ENCODE measurements around the gene UBAP2L.

Gene UBAP2L

GRCh38 chr1:154236855-154237254 lies 16.1 kb downstream of the UBAP2L start:
- DNase-seq (ENCODE audit: low read depth) = no peak
- no peak for TF ChIP-seq CTCF (conservative IDR thresholded peaks at IDR 0.05; ENCODE audit: low read depth, low read length)
- H3K4me3 ChIP-seq (ENCODE audit: low read length) = no peak overlapping the region

GRCh38 chr1:154237435-154237834 lies 16.7 kb downstream of the UBAP2L start:
- TF ChIP-seq CTCF (conservative IDR thresholded peaks at IDR 0.05; ENCODE audit: low read depth, low read length) = no peak
- DNase-seq (ENCODE audit: low read depth) = no peak
- H3K4me3 ChIP-seq (ENCODE audit: low read length) = no peak overlapping the region

- TF ChIP-seq CTCF (conservative IDR thresholded peaks at IDR 0.05; ENCODE audit: low read depth, low read length) = no peak
- DNase-seq (ENCODE audit: low read depth) = no peak
- H3K4me3 ChIP-seq (ENCODE audit: low read length) = no peak overlapping the region
Observed at GRCh38 chr1:154237880-154238506, 17.2 kb downstream of the UBAP2L start.

DNA sequence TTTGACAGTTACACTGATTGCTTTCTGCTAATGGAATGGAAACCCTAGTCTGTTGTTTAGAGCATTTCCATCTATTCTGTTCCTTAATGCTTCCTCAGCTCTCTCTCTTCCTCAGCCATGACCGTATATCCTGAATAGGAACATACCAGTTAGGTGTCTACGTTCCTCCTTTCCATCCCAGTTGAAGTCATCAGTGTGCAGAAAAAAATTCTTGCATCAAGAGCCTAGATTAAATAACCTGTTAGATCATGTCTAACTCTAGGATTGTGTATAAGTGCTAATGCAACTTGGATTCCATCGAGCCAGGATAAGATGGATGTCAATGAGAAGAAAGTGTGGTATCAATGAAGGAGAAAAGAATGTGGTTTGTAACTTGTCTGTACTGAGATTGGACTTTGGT lies 18.7 kb downstream of the UBAP2L start:
- H3K4me3 ChIP-seq (ENCODE audit: low read length) = no peak overlapping the region
- TF ChIP-seq CTCF (conservative IDR thresholded peaks at IDR 0.05; ENCODE audit: low read depth, low read length) = no peak
- no peak for DNase-seq (ENCODE audit: low read depth)

- H3K4me3 ChIP-seq (ENCODE audit: low read length) = no peak overlapping the region
- TF ChIP-seq CTCF (conservative IDR thresholded peaks at IDR 0.05; ENCODE audit: low read depth, low read length) = no peak
- DNase-seq (ENCODE audit: low read depth) = no peak
Observed at GRCh38 chr1:154240294-154240833, 19.6 kb downstream of the UBAP2L start.

GRCh38 chr1:154241703-154242351 lies 21.1 kb downstream of the UBAP2L start:
- no peak overlapping the region for H3K4me3 ChIP-seq (ENCODE audit: low read length)
- no peak for TF ChIP-seq CTCF (conservative IDR thresholded peaks at IDR 0.05; ENCODE audit: low read depth, low read length)
- no peak for DNase-seq (ENCODE audit: low read depth)

DNA sequence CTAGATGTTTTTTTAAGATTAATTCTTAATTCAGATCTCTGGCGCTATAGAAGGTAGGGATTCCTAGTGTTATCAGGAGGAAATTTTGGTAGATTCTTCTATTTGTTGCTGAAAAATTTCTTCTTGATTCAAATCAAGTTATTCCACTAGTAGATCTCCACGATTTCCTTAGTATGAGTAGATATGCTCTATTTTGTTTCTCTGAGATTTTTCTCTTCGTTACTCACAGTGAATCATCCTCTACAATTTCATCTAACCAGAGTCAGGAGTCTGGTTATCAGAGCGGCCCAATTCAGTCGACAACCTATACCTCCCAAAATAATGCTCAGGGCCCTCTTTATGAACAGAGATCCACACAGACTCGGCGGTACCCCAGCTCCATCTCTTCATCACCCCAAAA lies 32.9 kb downstream of the UBAP2L start:
- H3K4me3 ChIP-seq (ENCODE audit: low read length) = no peak overlapping the region
- no peak for TF ChIP-seq CTCF (conservative IDR thresholded peaks at IDR 0.05; ENCODE audit: low read depth, low read length)
- no peak for DNase-seq (ENCODE audit: low read depth)

All from retinal pigment epithelial cell (primary cell).